Measurements from ENCODE around the gene NUDT21.

- no peak for TF ChIP-seq EZH2 (IDR thresholded peaks at IDR 0.05; ENCODE audit: low read depth)
- no peak for TF ChIP-seq CTCF (conservative IDR thresholded peaks at IDR 0.05)
Measured at GRCh38 chr16:56409195-56409594, 41.9 kb downstream of the NUDT21 start.
